K562 (cell line): ENCODE data around the gene HS2ST1. TPM values are rescaled to one million over a fixed set of nuclear protein-coding genes. Genes with fewer than 3 reads are reported as not detected.

ENCODE experiments used
- ATAC-seq: fragments of 200-7000 bp; cut with Tn5 transposase; 3 replicates; pipeline ENCODE4 v1.9.1; 2020; ENCODE audit warnings: moderate library complexity
- BruUV-seq: library from RNA; stranded (reverse); fragments of 400-500 nt; replicated peaks from 2 replicates; lab custom pipeline; 2021; lab: Mats Ljungman, UMichigan
- CTCF ChIA-PET: fragments of 300-600 bp; formaldehyde crosslinking; extraction: SDS; loops from one replicate; lab custom pipeline; 2021; ENCODE audit warnings: low intra/inter-chr PET ratio; lab: Yijun Ruan, JAX
- POLR2A ChIA-PET: fragments of 300-600, 350-650 bp; sonication (Branson Sonifier 250); formaldehyde crosslinking; extraction: SDS; loops from one replicate; lab custom pipeline; 2021; ENCODE audit warnings: antibody characterized with exemption, inconsistent platforms; lab: Yijun Ruan, JAX
- DNase-seq, 4 experiments: peaks; one replicate each; pipeline versions ENCODE4 v3.0.0 to v3.0.0-alpha.2; 2011 to 2018; ENCODE audit warnings: low spot score in 3 of 4, mixed read lengths in 3 of 4; ENCODE audit errors: extremely low read depth in 1 of 4
- FAIRE-seq: peaks from 2 replicates; lab custom pipeline; 2011; peaks lifted over from hg19 to GRCh38; lab: Jason Lieb, UNC
- H2AFZ ChIP-seq: 2 replicates; pipeline ENCODE4 v1.6.0; 2011; ENCODE audit warnings: low read depth, low read length, control low read depth, inconsistent platforms
- H3K27ac ChIP-seq: fragments of 200-600 bp; 3 replicates; pipeline ENCODE4 v1.8.0; 2011; ENCODE audit warnings: low read depth, mild to moderate bottlenecking, control low read depth, inconsistent platforms, low read length, moderate library complexity, mixed read lengths; ENCODE audit errors: extremely low read depth
- H3K27me3 ChIP-seq, 2 experiments: fragments of 300-600 bp in 1 of 2; 2 replicates in 1 of 2; 3 replicates in 1 of 2; pipeline versions ENCODE4 v1.6.0 to v1.8.0; 2011; ENCODE audit warnings: inconsistent platforms in 2 of 2, low read length in 2 of 2, mild to moderate bottlenecking in 1 of 2, mixed read lengths in 1 of 2, moderate library complexity in 1 of 2; ENCODE audit not compliant: control insufficient read depth in 2 of 2, insufficient read depth in 2 of 2
- H3K36me3 ChIP-seq: fragments of 300-600 bp; 3 replicates; pipeline ENCODE4 v1.8.0; 2011; ENCODE audit warnings: mild to moderate bottlenecking, low read length, inconsistent platforms; ENCODE audit not compliant: control insufficient read depth, insufficient read depth
- H3K4me1 ChIP-seq, 2 experiments: fragments of 200-600 bp in 1 of 2; replicated peaks in 1 of 2; 2 replicates in 1 of 2; 3 replicates in 1 of 2; pipeline versions ENCODE4 v1.5.1 to v1.8.0; 2011; ENCODE audit warnings: inconsistent platforms in 2 of 2, low read length in 2 of 2, mild to moderate bottlenecking in 1 of 2, mixed read lengths in 1 of 2, moderate library complexity in 1 of 2; ENCODE audit not compliant: control insufficient read depth in 2 of 2, insufficient read depth in 2 of 2
- H3K4me2 ChIP-seq: 2 replicates; pipeline ENCODE4 v1.6.1; 2011; ENCODE audit warnings: low read length, control low read depth, inconsistent platforms, mixed read lengths; ENCODE audit not compliant: insufficient read depth
- H3K4me3 ChIP-seq: fragments of 200-600 bp; sonication (generic), shearing (Covaris generic); 2 replicates; pipeline ENCODE4 v1.5.1; 2016; ENCODE audit warnings: control low read depth, inconsistent platforms
- H3K79me2 ChIP-seq: fragments of 200-600 bp; 3 replicates; pipeline ENCODE4 v1.8.0; 2011; ENCODE audit warnings: low read length, inconsistent platforms; ENCODE audit not compliant: control insufficient read depth, insufficient read depth
- H3K9ac ChIP-seq, 2 experiments: 2 replicates each; pipeline versions ENCODE4 v1.6.0 to v1.6.1; 2011; ENCODE audit warnings: low read depth in 2 of 2, low read length in 2 of 2, control low read depth in 1 of 2, inconsistent platforms in 1 of 2, mild to moderate bottlenecking in 1 of 2, mixed read lengths in 1 of 2; ENCODE audit not compliant: insufficient read depth in 1 of 2
- H3K9me1 ChIP-seq: one replicate; pipeline ENCODE4 v1.6.0; 2011; ENCODE audit warnings: inconsistent platforms, mild to moderate bottlenecking, low read length, moderate library complexity; ENCODE audit not compliant: control insufficient read depth, insufficient read depth
- H3K9me3 ChIP-seq: replicated peaks from 2 replicates; pipeline ENCODE4 v1.5.1; 2011; ENCODE audit warnings: low read depth, low read length, inconsistent platforms; ENCODE audit not compliant: control insufficient read depth, insufficient read depth
- H4K20me1 ChIP-seq: replicated peaks from 2 replicates; pipeline ENCODE4 v1.6.1; 2011; ENCODE audit warnings: low read length, inconsistent platforms, mixed read lengths; ENCODE audit not compliant: control insufficient read depth, insufficient read depth
- ATF7 ChIP-seq: fragments of 450-650 bp; IDR thresholded peaks from 2 replicates; pipeline ENCODE4 v1.7.1; 2014; ENCODE audit warnings: mild to moderate bottlenecking, moderate library complexity
- CEBPB ChIP-seq: fragments of 450-650 bp; IDR thresholded peaks from 2 replicates; pipeline ENCODE4 v1.6.1; 2016; ENCODE audit warnings: missing genetic modification characterization, missing compliant biosample characterization
- E2F5 ChIP-seq: sonication (generic); formaldehyde crosslinking; IDR thresholded peaks from 2 replicates; pipeline ENCODE4 v1.8.0; 2022; ENCODE audit warnings: mild to moderate bottlenecking, missing genetic modification reagents
- FOXJ2 ChIP-seq: fragments of 200-800 bp; sonication (Bioruptor generic); IDR thresholded peaks from 2 replicates; pipeline ENCODE4 v1.6.1; 2016; ENCODE audit warnings: missing genetic modification characterization, missing compliant biosample characterization
- NR2C1 ChIP-seq, 2 experiments: fragments of 450-650 bp; IDR thresholded peaks; 2 replicates each; pipeline ENCODE4 v1.6.1; 2017; ENCODE audit warnings: mild to moderate bottlenecking in 2 of 2, antibody characterized with exemption in 1 of 2, inconsistent platforms in 1 of 2, missing compliant biosample characterization in 1 of 2, missing genetic modification characterization in 1 of 2
- NR2C2 ChIP-seq, 2 experiments: fragments of 200-800 bp in 1 of 2; sonication (Bioruptor generic) in 1 of 2; sonication (generic) in 1 of 2; formaldehyde crosslinking in 1 of 2; IDR thresholded peaks; 2 replicates each; pipeline versions ENCODE4 v1.6.1 to v1.8.0; 2016 to 2022; ENCODE audit warnings: mild to moderate bottlenecking in 1 of 2, missing compliant biosample characterization in 1 of 2, missing genetic modification characterization in 1 of 2, missing genetic modification reagents in 1 of 2
- POLR3G ChIP-seq: IDR thresholded peaks from 2 replicates; pipeline ENCODE4 v1.6.1; 2011; ENCODE audit not compliant: insufficient read length, insufficient replicate concordance; ENCODE audit errors: extremely low read depth
- STAT5B ChIP-seq: fragments of 250-450 bp; sonication (Bioruptor Pico); IDR thresholded peaks from 2 replicates; pipeline ENCODE4 v1.8.0; 2021; ENCODE audit warnings: mild to moderate bottlenecking, inconsistent platforms
- WGBS: fragments of 100-300 bp; shearing (Covaris generic); methylation state at CpG from one replicate; pipeline ENCODE4 v1.1.6; 2016; ENCODE audit warnings: low coverage, mixed read lengths; ENCODE audit not compliant: insufficient coverage; ENCODE audit errors: missing lambda C conversion rate; 5-methylcytosine and 5-hydroxymethylcytosine counted together
- in situ Hi-C: fragments of 300-500 bp; cut with MboI; formaldehyde crosslinking; loops from 4 replicates; pipeline ENCODE4 v1.15.0; 2018; ENCODE audit warnings: inconsistent platforms, mixed read lengths
- intact Hi-C: fragments of 100-400 bp; cut with micrococcal nuclease; formaldehyde crosslinking; loops from 2 replicates; pipeline ENCODE4 v1.14.2; 2022
- polyA plus RNA-seq, 8 experiments: library from polyadenylated mRNA; depleted of rRNA in 4 of 8; stranded (reverse) in 5 of 8; unstranded in 3 of 8; fragments of >200 nt; fragmentation: Nextera tagmentation in 2 of 8; fragmentation: Illumina TruSeq in 1 of 8; extraction: Ambion mirVana in 2 of 8; extraction: Trizol in 1 of 8; gene quantifications; 2 replicates each; pipeline versions ENCODE4 v1.2.1 to v1.2.3, GENCODE V29; 2011 to 2014; ENCODE audit warnings: inconsistent platforms in 1 of 8, missing spikeins in 1 of 8
- total RNA-seq, 7 experiments: library from RNA; depleted of rRNA in 6 of 7; stranded (reverse); fragments of >200 nt in 6 of 7; fragmentation: Illumina TruSeq in 2 of 7; extraction: Trizol in 2 of 7; gene quantifications; 2 replicates each; pipeline versions ENCODE4 v1.2.1 to v1.2.3, GENCODE V29; 2011 to 2021; ENCODE audit warnings: low replicate concordance in 1 of 7
- TF ChIP-seq, protein P1 (sequence below): sonication (generic); formaldehyde crosslinking; IDR thresholded peaks from 2 replicates; pipeline ENCODE4 v1.9.0; 2022; ENCODE audit warnings: mild to moderate bottlenecking, missing genetic modification reagents

Gene HS2ST1
- total and polyA plus RNA-seq, 9 of the 15 experiments (the other 6 are each of a cell fraction or from before 2014, with no cell fraction given) = 7.7 to 43.3 (median 25.8) TPM

DNA sequence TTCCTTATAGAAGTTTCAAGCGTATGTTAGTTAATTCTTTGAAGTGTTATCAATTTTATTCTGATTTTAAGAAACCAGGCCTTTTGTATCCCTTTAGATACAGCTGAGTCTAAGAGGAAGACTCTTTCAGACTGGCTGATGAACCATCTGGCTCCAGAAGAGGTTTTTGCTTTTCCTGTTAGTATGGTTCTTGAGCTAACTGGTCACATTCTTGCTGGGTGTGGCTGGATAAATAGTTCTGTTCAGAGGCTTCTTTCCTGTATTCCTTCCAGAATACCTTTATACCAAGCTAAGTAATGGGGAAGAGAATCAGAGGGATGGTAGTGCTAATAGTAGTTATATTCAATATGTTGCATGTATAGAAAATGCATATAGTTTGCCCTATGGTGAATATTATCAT, 12.4 kb downstream of the HS2ST1 start (continued):
- TF ChIP-seq FOXJ2 (tag) (no peak), CEBPB (tag) (no peak), POLR3G (no peak)
- TF ChIP-seq, protein P1, sequence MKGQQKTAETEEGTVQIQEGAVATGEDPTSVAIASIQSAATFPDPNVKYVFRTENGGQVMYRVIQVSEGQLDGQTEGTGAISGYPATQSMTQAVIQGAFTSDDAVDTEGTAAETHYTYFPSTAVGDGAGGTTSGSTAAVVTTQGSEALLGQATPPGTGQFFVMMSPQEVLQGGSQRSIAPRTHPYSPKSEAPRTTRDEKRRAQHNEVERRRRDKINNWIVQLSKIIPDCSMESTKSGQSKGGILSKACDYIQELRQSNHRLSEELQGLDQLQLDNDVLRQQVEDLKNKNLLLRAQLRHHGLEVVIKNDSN (CRISPR knock-in tag) = no peak

DNA sequence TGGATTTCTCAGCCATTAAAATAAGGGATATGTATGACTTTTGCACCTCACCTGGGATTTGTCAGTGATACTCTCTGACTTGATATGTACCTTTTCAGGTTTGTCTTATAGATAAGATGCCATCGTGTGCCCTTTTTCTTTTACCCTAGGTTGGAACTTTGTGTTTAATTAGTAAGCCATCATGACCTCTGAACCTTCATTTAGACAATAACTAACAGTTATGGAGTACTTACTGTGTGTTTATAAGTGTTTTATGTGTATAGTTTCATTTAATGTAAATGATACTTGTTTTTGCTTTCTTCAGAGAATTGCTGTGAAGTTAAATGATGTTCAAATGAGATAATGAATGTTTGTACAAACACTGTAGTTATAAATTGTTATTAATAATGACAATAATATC, 14.4 kb downstream of the HS2ST1 start:
- CTCF ChIA-PET = no interaction called here
- ATAC-seq = no peak
- no TSS peak for BruUV-seq
- Histone ChIP-seq H4K20me1 (no peaks in the 10 kb centered on the region), H2AFZ (no peak overlapping the region), H3K4me3 (no peak overlapping the region), H3K9ac (no peak overlapping the region), H3K4me2 (no peak overlapping the region), H3K9me3 (peaks cover 14% of the 10 kb centered on the region; the same call in 1 of the 2 replicates), H3K9me1 (no peaks in the 10 kb centered on the region), H3K27ac (no peak overlapping the region), H3K4me1 (no peaks in the 10 kb centered on the region; a peak in 2 of 5 replicates), H3K36me3 (no peaks in the 10 kb centered on the region), H3K79me2 (peaks cover 98% of the 10 kb centered on the region), H3K27me3 (no peaks in the 10 kb centered on the region)
- WGBS = 6% methylated on average over 1 of the region's 1 CpG
- no peak for FAIRE-seq
- DNase-seq = no peak
- in situ Hi-C loops = no loop called here
- TF ChIP-seq E2F5 = no peak
- TF ChIP-seq STAT5B (CRISPR knock-in tag) = no peak
- TF ChIP-seq NR2C1 (IDR thresholded peaks at IDR 0.05) = 0 out of 2 replicates have a peak, but pooled peaks have one; percentile 28
- no peak for TF ChIP-seq NR2C1 (tag; IDR thresholded peaks at IDR 0.05)
- TF ChIP-seq NR2C2 (CRISPR knock-in tag; IDR thresholded peaks at IDR 0.05) = no peak
- peak; percentile 18; the same call in 1 of the 2 replicates for TF ChIP-seq NR2C2 (tag; IDR thresholded peaks at IDR 0.05)
- no peak for TF ChIP-seq ATF7
- intact Hi-C loops = no loop called here
- POLR2A ChIA-PET = no interaction called here
